ENCODE data around the gene CDC25B.

Gene CDC25B

DNA sequence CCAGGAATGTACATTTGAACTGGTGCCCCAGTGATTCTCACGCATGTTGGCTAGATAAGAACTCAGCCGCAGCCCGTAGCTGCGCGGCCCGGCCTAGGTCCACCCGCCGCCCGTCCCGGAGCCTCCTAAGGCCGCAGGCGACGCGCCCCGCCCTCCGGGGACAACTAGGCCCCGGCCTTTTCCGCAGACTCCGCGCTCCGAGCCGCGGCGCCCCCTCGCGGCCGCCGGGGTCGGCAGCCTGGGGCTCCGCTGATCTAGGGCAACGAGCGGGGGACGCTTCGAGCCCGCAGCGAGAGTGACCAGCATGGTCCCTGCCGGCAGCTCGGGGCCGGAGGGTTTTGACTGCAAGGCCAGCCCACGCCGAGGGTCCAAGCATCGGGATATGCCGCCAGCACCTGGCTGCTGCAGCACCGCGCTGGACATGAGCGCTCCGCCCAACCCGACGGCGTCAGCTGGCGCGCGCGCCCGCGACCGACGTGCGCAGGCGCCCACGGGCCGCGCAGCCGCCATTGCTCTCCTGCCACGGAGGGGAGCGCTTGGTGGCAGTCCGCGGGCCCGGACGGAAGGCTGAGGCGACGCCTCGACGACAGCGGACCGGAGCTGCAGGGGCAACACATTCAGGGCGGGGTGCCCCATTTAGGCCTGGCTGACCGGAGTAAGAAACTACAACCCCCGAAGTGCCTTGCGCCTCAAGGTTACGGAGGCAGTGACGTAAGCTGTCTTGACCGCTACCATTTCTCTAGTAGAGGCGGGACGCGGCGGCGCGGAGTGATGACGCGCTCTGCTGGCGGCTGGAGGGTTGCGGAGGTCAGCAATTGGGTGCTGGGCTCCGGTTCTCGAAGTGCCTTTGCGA is 24.2 kb downstream of the CDC25B start, which contains the start of gene AP5S1:
Gene AP5S1, plus strand, starts transcription at position 500 of the 853 bp plus-strand sequence. CDS start 1,571 bp downstream, outside the sequence.
- DNase-seq (ENCODE audit: low read depth) = peak; percentile 97
- peak within 1 kb of the TSS; percentile 84 for H3K4me3 ChIP-seq (ENCODE audit: low read length)
- TF ChIP-seq, protein P1, sequence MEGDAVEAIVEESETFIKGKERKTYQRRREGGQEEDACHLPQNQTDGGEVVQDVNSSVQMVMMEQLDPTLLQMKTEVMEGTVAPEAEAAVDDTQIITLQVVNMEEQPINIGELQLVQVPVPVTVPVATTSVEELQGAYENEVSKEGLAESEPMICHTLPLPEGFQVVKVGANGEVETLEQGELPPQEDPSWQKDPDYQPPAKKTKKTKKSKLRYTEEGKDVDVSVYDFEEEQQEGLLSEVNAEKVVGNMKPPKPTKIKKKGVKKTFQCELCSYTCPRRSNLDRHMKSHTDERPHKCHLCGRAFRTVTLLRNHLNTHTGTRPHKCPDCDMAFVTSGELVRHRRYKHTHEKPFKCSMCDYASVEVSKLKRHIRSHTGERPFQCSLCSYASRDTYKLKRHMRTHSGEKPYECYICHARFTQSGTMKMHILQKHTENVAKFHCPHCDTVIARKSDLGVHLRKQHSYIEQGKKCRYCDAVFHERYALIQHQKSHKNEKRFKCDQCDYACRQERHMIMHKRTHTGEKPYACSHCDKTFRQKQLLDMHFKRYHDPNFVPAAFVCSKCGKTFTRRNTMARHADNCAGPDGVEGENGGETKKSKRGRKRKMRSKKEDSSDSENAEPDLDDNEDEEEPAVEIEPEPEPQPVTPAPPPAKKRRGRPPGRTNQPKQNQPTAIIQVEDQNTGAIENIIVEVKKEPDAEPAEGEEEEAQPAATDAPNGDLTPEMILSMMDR (IDR thresholded peaks at IDR 0.05; ENCODE audit: insufficient read depth, low read depth, low read length, missing control alignments) = peak; percentile 40

- DNase-seq (ENCODE audit: low read depth) = no peak
- H3K4me3 ChIP-seq (ENCODE audit: low read length) = peak overlapping the region; percentile 84
- TF ChIP-seq, protein P1 (IDR thresholded peaks at IDR 0.05; ENCODE audit: insufficient read depth, low read depth, low read length, missing control alignments) = no peak
Measured at GRCh38 chr20:3820901-3821727, 25.0 kb downstream of the CDC25B start.

- TF ChIP-seq, protein P1 (IDR thresholded peaks at IDR 0.05; ENCODE audit: insufficient read depth, low read depth, low read length, missing control alignments) = no peak
- no peak overlapping the region for H3K4me3 ChIP-seq (ENCODE audit: low read length)
Measured at GRCh38 chr20:3821996-3822395, 25.9 kb downstream of the CDC25B start.

DNA sequence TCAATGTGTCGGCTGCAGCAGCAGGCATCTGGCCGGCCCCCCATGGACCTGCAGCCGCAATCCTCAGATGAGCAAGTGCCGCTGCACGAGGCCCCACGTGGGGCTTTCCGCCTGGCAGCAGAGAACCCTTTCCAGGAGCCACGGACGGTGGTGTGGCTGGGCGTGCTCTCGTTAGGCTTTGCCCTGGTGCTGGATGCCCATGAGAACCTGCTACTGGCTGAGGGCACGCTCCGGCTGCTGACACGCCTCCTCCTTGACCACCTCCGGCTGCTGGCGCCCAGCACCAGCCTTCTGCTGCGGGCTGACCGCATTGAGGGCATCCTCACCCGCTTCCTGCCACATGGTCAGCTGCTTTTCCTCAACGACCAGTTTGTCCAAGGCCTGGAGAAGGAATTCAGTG is 27.8 kb downstream of the CDC25B start:
- no peak for DNase-seq (ENCODE audit: low read depth)
- TF ChIP-seq, protein P1 (IDR thresholded peaks at IDR 0.05; ENCODE audit: insufficient read depth, low read depth, low read length, missing control alignments) = no peak
- H3K4me3 ChIP-seq (ENCODE audit: low read length) = no peak overlapping the region

More at GRCh38 chr20:3821996-3822395, 25.9 kb downstream of the CDC25B start:
- no peak for DNase-seq (ENCODE audit: low read depth)

DNA sequence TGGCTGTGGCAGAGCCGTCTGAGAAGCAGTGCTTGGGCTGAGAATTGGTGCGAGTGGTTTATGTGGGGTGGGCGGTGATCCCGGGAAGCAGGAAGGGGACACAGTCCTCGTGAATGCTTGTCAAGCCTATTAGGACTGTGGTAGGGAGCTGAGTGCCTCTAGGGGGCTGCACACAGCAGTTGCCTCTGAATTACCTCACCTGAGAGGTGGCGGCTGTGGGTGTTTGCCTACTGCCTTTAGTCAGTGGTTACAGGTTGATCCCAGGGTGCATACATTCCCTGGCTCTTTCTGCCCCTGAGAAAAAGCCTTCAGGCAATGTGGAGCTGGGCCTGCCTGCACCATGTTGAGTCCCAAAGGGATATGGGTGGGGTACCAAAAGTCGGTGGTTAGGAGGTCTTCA is 29.4 kb downstream of the CDC25B start:
- DNase-seq (ENCODE audit: low read depth) = no peak
- TF ChIP-seq, protein P1 (IDR thresholded peaks at IDR 0.05; ENCODE audit: insufficient read depth, low read depth, low read length, missing control alignments) = no peak
- no peak overlapping the region for H3K4me3 ChIP-seq (ENCODE audit: low read length)

- no peak overlapping the region for H3K4me3 ChIP-seq (ENCODE audit: low read length)
- no peak for DNase-seq (ENCODE audit: low read depth)
- TF ChIP-seq, protein P1 (IDR thresholded peaks at IDR 0.05; ENCODE audit: insufficient read depth, low read depth, low read length, missing control alignments) = no peak
Measured at GRCh38 chr20:3826420-3826819, 30.3 kb downstream of the CDC25B start.
